Sigmoid colon (tissue), 7 donors: Measurements from ENCODE around the gene NOD2. TPM values are rescaled to one million over a fixed set of nuclear protein-coding genes. Genes with fewer than 3 reads are reported as not detected.

Experiments used
- DNase-seq: peaks from one replicate; pipeline ENCODE4 v3.0.0-alpha.2; 2019
- H3K27ac ChIP-seq, 4 donors: fragments of 200-600 bp; sonication (generic); one replicate each; pipeline ENCODE4 v1.5.1; 2016 to 2019; ENCODE audit warnings: mild to moderate bottlenecking in 1 of 4
- H3K27me3 ChIP-seq, 3 donors: fragments of 200-600 bp; sonication (generic); one replicate each; pipeline ENCODE4 v1.5.1; 2019; ENCODE audit warnings: mild to moderate bottlenecking in 1 of 3
- H3K36me3 ChIP-seq, 4 donors: fragments of 200-600 bp; sonication (generic); one replicate each; pipeline ENCODE4 v1.5.1; 2016 to 2019
- H3K4me1 ChIP-seq, 4 donors: fragments of 200-600 bp; sonication (generic); one replicate each; pipeline ENCODE4 v1.5.1; 2017 to 2019
- H3K4me3 ChIP-seq, 4 donors: fragments of 200-600 bp; sonication (generic); one replicate each; pipeline ENCODE4 v1.5.1; 2017 to 2019; ENCODE audit warnings: mild to moderate bottlenecking in 2 of 4, moderate library complexity in 1 of 4
- H3K9me3 ChIP-seq, 4 donors: fragments of 200-600 bp in 3 of 4; sonication (generic) in 3 of 4; one replicate each; pipeline versions ENCODE4 v1.5.1 to v1.6.1; 2013 to 2019
- CTCF ChIP-seq, 4 experiments: fragments of 450-650 bp in 3 of 4; fragments of 200-600 bp in 1 of 4; IDR thresholded peaks; one replicate each; pipeline ENCODE4 v1.5.1; 2016 to 2019; ENCODE audit warnings: antibody characterized with exemption in 4 of 4, mild to moderate bottlenecking in 3 of 4, moderate library complexity in 2 of 4
- EP300 ChIP-seq, 4 donors: sonication (generic); formaldehyde crosslinking; IDR thresholded peaks; one replicate each; pipeline ENCODE4 v1.6.1; 2017; ENCODE audit warnings: antibody characterized with exemption in 4 of 4
- POLR2A ChIP-seq, 2 donors: fragments of 450-650 bp; IDR thresholded peaks; one replicate each; pipeline ENCODE4 v1.6.1; 2016; ENCODE audit warnings: antibody characterized with exemption in 2 of 2, mild to moderate bottlenecking in 2 of 2, moderate library complexity in 2 of 2
- POLR2AphosphoS5 ChIP-seq, 4 donors: sonication (generic); formaldehyde crosslinking; IDR thresholded peaks; one replicate each; pipeline ENCODE4 v1.6.1; 2017; ENCODE audit warnings: antibody characterized with exemption in 4 of 4
- WGBS, 2 donors: extraction: QIAGEN DNeasy Blood & Tissue Kit; methylation state at CpG; one replicate each; pipeline ENCODE4 v1.1.7; 2013; 5-methylcytosine and 5-hydroxymethylcytosine counted together
- intact Hi-C: fragments of 100-400 bp; cut with DNase I; formaldehyde crosslinking; loops from one replicate; pipeline ENCODE4 v1.15.1; 2023
- polyA plus RNA-seq, 3 donors: library from polyadenylated mRNA; stranded (reverse); fragments of 200-250 nt; gene quantifications; one replicate each; pipeline ENCODE4 v1.2.3, GENCODE V29; 2013
- total RNA-seq, 4 donors: library from RNA; depleted of rRNA; stranded (reverse); fragments of >200 nt; gene quantifications; one replicate each; pipeline ENCODE4 v1.1.0, GENCODE V29; 2016
- donor health status: healthy with polysubstance abuse.
- donor health status: Bipolar disorder and iron deficiency.
- donor health status: healthy.

The NOD2 gene
- total and polyA plus RNA-seq, 7 donors: 0.23 to 3.0 (median 2.5) TPM

- WGBS, 2 donors: 69 to 83% methylated on average over 5 of the region's 5 CpGs
- Histone ChIP-seq H3K36me3 (no peaks in the 10 kb centered on the region), H3K27me3 (no peaks in the 10 kb centered on the region), H3K4me3 (no peak overlapping the region), H3K4me1 (peaks cover 0 to 3% (median 0%) of the 10 kb centered on the region in 4 donors), H3K27ac (no peak overlapping the region), H3K9me3 (peaks cover 3 to 8% (median 6%) of the 10 kb centered on the region in 4 donors)
- no peak for TF ChIP-seq EP300 (IDR thresholded peaks at IDR 0.05)
- TF ChIP-seq POLR2AphosphoS5 (IDR thresholded peaks at IDR 0.05): no peak
- TF ChIP-seq POLR2A (IDR thresholded peaks at IDR 0.05): no peak
- no peak for TF ChIP-seq CTCF (IDR thresholded peaks at IDR 0.05)
- intact Hi-C loops: no loop called here
- DNase-seq: no peak
Observed at GRCh38 chr16:50705436-50706110, 12.2 kb downstream of the NOD2 start.

GRCh38 chr16:50706250-50706649 is 12.8 kb downstream of the NOD2 start:
- H3K4me3 ChIP-seq: no peak overlapping the region
- no peaks in the 10 kb centered on the region for H3K36me3 ChIP-seq
- H3K27me3 ChIP-seq: no peaks in the 10 kb centered on the region
- peaks cover 0 to 3% (median under 1%) of the 10 kb centered on the region in 4 donors for H3K4me1 ChIP-seq
- intact Hi-C loops: no loop called here
- 29 to 63% methylated on average over 3 of the region's 3 CpGs for WGBS, 2 donors
- H3K9me3 ChIP-seq: peaks cover 3 to 8% (median 6%) of the 10 kb centered on the region in 4 donors
- no peak overlapping the region for H3K27ac ChIP-seq
- no peak for DNase-seq
- TF ChIP-seq POLR2A (IDR thresholded peaks at IDR 0.05) (no peak), POLR2AphosphoS5 (IDR thresholded peaks at IDR 0.05) (no peak), EP300 (IDR thresholded peaks at IDR 0.05) (no peak), CTCF (IDR thresholded peaks at IDR 0.05) (no peak)

- H3K9me3 ChIP-seq: peaks cover 3 to 8% (median 6%) of the 10 kb centered on the region in 4 donors
- no peak for TF ChIP-seq POLR2A (IDR thresholded peaks at IDR 0.05)
- TF ChIP-seq EP300 (IDR thresholded peaks at IDR 0.05): no peak
- no peak for TF ChIP-seq POLR2AphosphoS5 (IDR thresholded peaks at IDR 0.05)
- no peak for TF ChIP-seq CTCF (IDR thresholded peaks at IDR 0.05)
- peaks cover 0 to 14% (median 10%) of the 10 kb centered on the region in 4 donors for H3K4me1 ChIP-seq
- H3K36me3 ChIP-seq: no peaks in the 10 kb centered on the region
- peak overlapping the region in 1 of 4 donors; percentile 14 for H3K27ac ChIP-seq
- no peak for DNase-seq
- WGBS, 2 donors: 75 to 80% methylated on average over 10 of the region's 10 CpGs
- intact Hi-C loops: no loop called here
- no peaks in the 10 kb centered on the region for H3K27me3 ChIP-seq
- no peak overlapping the region for H3K4me3 ChIP-seq
Observed at GRCh38 chr16:50708373-50709060, 15.1 kb downstream of the NOD2 start.

GRCh38 chr16:50709061-50709684 is 15.8 kb downstream of the NOD2 start:
- H3K4me1 ChIP-seq: peaks cover 0 to 14% (median 10%) of the 10 kb centered on the region in 4 donors
- H3K9me3 ChIP-seq: peaks cover under 1 to 5% (median 2%) of the 10 kb centered on the region in 4 donors
- no peak for TF ChIP-seq POLR2AphosphoS5 (IDR thresholded peaks at IDR 0.05)
- TF ChIP-seq EP300 (IDR thresholded peaks at IDR 0.05): no peak
- DNase-seq: no peak
- intact Hi-C loops: no loop called here
- no peaks in the 10 kb centered on the region for H3K36me3 ChIP-seq
- no peak overlapping the region for H3K4me3 ChIP-seq
- H3K27me3 ChIP-seq: no peaks in the 10 kb centered on the region
- no peak overlapping the region for H3K27ac ChIP-seq
- 61 to 65% methylated on average over 8 of the region's 8 CpGs for WGBS, 2 donors

GRCh38 chr16:50709980-50710379 is 16.6 kb downstream of the NOD2 start:
- WGBS, 2 donors: 91 to 92% methylated on average over 5 of the region's 5 CpGs

More at GRCh38 chr16:50709980-50710379, 16.6 kb downstream of the NOD2 start:
- Histone ChIP-seq H3K4me1 (peaks cover 0 to 14% (median 10%) of the 10 kb centered on the region in 4 donors), H3K27ac (no peak overlapping the region), H3K27me3 (no peaks in the 10 kb centered on the region), H3K4me3 (no peak overlapping the region), H3K9me3 (no peaks in the 10 kb centered on the region), H3K36me3 (no peaks in the 10 kb centered on the region)
- intact Hi-C loops: no loop called here
- DNase-seq: no peak
- TF ChIP-seq POLR2A (IDR thresholded peaks at IDR 0.05): no peak
- no peak for TF ChIP-seq EP300 (IDR thresholded peaks at IDR 0.05)
- TF ChIP-seq POLR2AphosphoS5 (IDR thresholded peaks at IDR 0.05): no peak
- no peak for TF ChIP-seq CTCF (IDR thresholded peaks at IDR 0.05)
